T-helper 2 cell (primary cell): Measurements from ENCODE around the gene MIX23.

Source experiments
- DNase-seq, 5 experiments: peaks; one replicate each; pipeline versions ENCODE4 v3.0.0 to v3.0.0-alpha.2; 2012 to 2022

The MIX23 gene

GRCh38 chr3:122392868-122393844 is 10.1 kb upstream of the MIX23 start:
- DNase-seq: peak in 2 of 5 experiments; percentile 13 to 68

GRCh38 chr3:122391681-122392446 is 8.8 kb upstream of the MIX23 start:
- DNase-seq: no peak

GRCh38 chr3:122390665-122391064 is 7.6 kb upstream of the MIX23 start:
- no peak for DNase-seq

DNA sequence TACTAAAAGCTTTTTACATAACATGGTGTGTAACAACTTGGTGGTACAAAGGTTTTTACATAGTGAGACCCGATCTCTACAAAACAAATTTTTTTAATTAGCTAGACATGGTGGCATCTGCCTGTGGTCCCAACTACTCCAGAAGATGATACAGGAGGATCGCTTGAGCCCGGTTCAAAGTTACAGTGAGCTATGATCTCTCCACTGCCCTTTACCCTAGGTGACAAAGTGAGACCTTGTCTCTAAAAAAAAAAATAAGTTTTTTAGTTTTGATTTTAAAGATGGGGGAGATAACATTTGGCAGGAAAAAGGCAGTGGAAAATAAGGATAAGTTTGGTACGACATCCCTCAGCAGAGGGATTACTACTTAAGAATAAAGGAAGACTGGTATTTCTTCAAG is 6.9 kb upstream of the MIX23 start:
- DNase-seq: no peak

DNA sequence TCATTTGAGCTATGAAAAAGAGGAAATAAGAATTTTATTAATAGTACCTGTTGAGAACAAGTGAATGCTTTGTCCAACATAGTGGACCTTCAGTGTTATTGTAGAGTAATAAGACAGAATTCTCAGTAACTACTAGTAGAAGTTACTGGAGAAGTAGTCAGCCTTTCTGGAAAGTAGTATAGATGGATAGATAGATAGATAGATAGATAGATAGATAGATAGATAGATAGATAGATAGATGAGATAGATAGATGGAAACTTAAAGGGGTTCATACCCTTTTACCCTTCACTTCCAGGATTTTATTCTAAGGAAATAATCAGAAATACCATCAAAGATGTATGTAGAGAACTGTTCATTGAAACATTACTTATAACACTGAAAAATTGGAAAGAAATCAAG is 6.2 kb upstream of the MIX23 start:
- no peak for DNase-seq

- DNase-seq: no peak
These were observed 4.7 kb upstream of the MIX23 start for GRCh38 chr3:122387709-122388108.

DNA sequence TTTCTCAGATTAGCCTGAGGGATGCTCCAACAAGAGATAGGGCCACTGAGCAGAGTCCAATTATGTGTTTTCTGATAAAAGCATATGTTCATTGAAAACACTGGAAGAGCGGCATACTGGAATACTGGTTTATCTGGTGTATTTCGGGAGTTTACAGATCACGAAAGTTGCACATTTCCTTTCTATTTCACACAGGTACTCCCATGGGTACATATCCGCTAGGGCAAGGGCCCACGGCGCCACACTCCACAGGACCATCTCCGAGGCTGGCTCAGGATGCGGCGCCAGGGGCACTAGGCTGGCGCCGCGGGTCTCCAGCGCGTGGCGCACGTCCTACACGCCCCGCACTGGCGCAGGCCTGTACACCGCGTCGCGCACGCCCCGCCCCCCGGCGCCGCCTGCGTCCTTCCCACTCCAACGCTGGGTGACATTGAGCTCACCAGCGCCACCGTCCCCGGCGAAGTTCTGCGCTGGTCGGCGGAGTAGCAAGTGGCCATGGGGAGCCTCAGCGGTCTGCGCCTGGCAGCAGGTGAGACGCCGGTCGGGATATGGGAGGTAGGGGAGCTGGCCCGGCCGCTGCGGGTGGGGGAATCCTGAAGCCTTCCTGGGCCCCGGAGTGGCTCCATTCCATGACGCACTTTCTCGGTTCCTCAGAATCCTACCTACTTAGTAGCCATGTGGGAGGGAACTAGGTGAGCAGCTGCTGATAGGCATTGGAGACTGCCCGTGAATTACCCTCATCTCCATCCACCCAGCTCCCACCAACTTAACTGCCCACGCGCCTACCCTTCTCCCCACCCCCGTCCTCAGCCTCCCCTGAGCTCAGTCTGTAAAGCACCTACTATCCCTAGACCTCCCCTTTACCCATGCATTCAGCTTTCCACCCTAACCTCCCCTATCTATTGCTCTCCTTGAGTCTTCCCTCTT is 1.0 kb upstream of the MIX23 start, which contains the start of gene FAM162A:
Gene FAM162A, plus strand, starts transcription at position 412 of the 927 bp plus-strand sequence. Its CDS starts 84 bp downstream, at position 496.
- DNase-seq: peak; percentile 86 to 97 (median 90)

GRCh38 chr3:122377975-122378374 is 5.1 kb downstream of the MIX23 start:
- DNase-seq: no peak

GRCh38 chr3:122374034-122374433 is 9.0 kb downstream of the MIX23 start:
- no peak for DNase-seq

DNA sequence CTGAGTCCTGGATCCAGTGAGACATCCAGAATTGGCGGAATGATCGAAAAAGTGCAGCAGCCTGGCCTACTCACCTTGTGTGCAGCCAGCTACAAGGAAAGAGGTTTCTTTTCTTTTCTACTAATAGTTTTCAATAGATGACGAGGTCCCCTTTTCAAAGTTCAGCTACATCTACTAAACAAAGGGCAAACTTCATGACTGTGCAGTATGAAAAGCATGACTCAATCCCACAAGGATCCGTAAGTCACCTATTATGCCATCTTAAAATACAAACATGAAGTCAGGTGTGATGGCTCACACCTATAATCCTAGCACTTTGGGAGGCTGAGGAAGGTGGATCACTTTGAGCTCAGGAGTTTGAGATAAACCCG is 16.7 kb downstream of the MIX23 start:
- no peak for DNase-seq

DNA sequence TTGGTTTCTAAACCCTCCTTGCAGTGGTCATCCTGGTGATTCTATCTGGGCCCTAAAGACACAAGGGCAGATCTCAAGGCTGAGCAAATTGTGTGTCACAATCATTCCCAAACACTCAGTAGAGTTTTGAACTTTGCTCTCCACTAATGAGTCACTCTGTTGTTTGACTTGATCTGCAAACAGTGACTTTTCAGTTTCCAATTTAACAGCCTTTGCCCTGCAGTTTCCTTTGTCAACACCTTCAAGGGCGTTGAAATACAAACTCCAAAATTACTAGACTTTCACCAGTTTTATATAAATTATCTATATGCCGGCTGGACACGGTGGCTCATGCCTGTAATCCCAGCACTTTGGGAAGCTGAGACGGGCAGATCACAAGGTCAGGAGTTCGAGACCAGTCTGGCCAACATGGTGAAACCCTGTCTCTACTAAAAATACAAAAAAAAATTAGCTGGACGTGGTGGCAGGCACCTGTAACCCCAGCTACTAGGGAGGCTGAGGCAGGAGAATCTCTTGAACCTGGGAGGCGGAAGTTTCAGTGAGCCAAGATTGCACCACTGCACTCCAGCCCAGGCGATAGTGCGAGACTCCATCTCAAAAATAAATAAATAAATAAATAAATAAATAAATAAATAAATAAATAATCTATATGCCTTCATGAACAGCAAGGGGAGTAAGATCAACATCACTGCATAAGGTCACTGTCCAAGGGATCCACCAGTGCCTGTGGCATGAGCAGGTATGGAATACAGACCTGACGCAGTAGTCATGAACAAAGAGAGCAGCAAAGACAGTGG is 17.3 kb downstream of the MIX23 start:
- DNase-seq: peak in 1 of 5 experiments; percentile 64

- DNase-seq: peak in 1 of 5 experiments; percentile 61
These were observed 18.0 kb downstream of the MIX23 start for GRCh38 chr3:122365073-122365472.

GRCh38 chr3:122364490-122364889 is 18.5 kb downstream of the MIX23 start:
- DNase-seq: peak in 1 of 5 experiments; percentile 34

GRCh38 chr3:122362026-122362425 is 21.0 kb downstream of the MIX23 start:
- DNase-seq: no peak

DNA sequence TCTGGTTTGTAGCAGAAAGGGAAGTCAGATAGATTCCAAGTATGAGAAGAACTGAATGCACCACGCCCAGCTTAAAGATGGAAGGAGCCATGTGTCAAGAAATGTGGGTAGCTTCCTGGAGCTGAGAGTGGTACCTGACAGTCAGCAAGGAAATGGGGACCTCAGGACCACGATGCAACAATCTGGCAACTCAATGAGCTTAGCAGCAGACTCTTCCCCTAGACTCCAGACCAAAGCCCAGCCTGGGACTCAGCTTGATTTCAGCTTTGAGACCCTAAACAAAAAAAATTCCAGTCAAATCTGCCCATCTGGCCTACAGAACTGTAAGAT is 24.4 kb downstream of the MIX23 start:
- DNase-seq: no peak

- peak in 1 of 5 experiments; percentile 2 for DNase-seq
These were observed 25.0 kb downstream of the MIX23 start for GRCh38 chr3:122357828-122358702.

GRCh38 chr3:122356402-122356801 is 26.6 kb downstream of the MIX23 start:
- peak in 1 of 5 experiments; percentile 30 for DNase-seq

DNA sequence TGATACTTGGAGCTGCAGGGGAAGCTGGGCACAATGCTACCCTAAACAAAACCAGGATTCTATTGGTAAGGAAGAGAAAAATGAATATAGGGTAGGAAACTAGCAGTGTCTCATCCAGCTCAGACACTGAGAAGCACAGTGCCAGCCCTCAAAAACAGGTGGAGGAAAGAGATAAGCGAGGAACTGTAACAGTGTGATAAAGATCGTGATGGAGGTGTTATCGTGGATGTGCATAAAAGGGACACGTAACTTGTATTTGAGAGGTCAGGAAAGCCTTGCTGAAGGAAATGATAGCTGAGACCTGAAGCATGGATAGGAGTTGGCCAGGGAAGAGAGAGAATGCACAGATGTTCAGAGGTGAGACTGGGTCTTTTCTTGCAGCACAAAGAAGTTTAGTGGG is 27.4 kb downstream of the MIX23 start:
- DNase-seq: no peak

DNA sequence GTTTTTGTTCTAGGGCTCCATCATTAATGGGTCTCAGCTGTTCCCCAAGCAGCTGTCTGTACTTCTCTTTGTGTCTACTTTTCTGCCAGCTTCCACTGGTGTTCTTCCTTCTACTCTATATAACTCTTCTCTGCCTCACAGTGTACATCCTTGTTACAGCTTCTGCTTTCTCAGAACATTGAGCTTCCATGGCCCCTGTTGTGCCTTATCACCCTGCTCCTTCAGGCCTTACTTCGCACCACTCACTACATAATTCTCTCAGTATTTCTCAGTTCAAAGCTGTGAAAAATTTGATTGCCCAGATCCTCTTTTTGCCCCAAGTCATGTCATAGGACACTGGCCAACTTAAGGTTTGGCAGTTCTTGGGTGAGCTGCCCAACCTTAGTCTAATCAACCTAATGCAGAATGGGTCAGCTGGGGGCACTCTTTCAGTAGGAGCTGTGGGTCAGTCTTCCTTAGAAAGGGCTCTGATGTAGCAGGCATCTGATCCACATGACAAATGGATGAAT is 29.1 kb downstream of the MIX23 start:
- DNase-seq: no peak

GRCh38 chr3:122353215-122353614 is 29.8 kb downstream of the MIX23 start:
- no peak for DNase-seq
